Erythroblast (primary cell): ENCODE results near the gene PLEKHM3.
A peak's percentile ranks its signal among the peaks of the same experiment; 100 is the strongest.

Experiments
- DNase-seq, 2 experiments: peaks; one replicate each; lab custom pipeline; 2025; lab: John Stamatoyannopoulos, UW
- GATA1 ChIP-seq: IDR thresholded peaks from 2 replicates; pipeline ENCODE4 v1.6.1; 2011; ENCODE audit warnings: low read depth, mild to moderate bottlenecking, control low read depth, low read length, moderate library complexity
- POLR2A ChIP-seq: IDR thresholded peaks from 2 replicates; pipeline ENCODE4 v1.6.1; 2011; ENCODE audit warnings: mild to moderate bottlenecking, low read length

The PLEKHM3 gene

DNA sequence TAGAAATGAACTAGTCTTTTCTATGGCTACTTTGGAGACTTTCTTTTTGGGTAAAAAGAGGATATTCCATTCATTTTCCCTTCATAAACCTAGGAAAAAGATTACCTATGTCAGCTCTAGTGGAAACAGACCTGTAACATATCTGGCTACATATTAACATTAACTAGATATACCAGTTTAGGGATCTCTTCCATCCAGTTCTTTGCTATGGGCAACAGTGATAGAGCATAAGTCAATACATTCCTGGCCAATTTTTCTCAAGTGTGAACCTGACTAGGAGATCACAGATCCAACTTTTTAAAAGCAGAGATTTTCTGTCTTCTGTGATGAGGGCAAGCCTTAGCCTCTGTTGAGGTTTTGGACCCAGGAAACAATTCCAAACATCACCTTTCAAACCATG is 34.5 kb downstream of the PLEKHM3 start:
- TF ChIP-seq GATA1 (no peak), POLR2A (no peak)
- DNase-seq: no peak

DNA sequence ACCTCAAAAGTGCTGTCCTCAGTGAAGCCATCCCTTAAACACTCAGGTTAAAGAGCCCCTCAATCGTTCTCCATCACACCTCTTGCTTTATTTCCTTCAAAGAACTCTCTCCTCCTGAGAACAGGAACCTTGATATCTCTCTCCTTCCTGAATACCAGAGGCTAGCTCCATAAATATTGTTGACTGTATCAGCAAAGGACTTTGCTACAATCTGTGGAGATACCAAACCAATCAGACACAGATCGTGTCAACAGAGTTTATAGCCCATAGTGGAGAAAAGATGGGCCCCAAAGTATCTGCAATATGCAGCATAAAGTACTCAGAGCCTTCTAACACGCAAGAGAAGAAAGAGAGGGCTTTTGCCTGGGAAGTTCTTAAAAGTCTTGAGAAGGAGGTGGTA is 36.4 kb downstream of the PLEKHM3 start:
- TF ChIP-seq GATA1 (no peak), POLR2A (no peak)
- DNase-seq: no peak

DNA sequence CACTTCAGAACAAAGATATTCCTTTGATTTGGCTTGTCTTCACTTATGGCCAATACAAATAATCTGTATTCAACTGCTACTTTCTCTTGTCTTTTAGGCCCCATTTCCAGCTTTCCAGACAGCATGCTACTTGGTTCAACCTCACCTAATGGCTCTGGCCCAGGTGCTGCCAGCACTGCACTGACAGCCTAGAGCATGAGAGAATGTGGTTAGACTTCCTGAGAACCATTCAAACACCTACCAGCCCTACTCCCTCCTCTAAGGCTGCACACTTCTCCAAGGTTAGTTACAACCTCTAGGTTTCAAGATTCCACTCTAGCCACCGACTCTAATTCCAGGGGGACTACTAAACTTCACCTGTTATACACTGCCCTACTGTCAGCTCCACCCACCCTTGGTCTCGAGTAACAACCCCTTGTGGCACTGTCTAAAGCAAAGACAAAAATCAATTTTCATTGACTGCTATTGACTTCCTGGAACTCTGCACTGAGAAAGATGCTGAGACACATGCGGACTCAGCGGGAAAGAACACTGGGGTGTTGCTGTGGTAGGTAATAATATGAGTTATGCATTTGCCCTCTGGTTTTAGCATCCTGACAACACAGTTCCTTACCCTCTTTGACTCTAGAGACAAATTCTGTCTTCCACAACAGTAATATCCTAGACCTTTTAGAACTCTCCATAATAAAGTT is 38.2 kb downstream of the PLEKHM3 start:
- no peak for DNase-seq
- TF ChIP-seq POLR2A: no peak
- TF ChIP-seq GATA1: no peak

DNA sequence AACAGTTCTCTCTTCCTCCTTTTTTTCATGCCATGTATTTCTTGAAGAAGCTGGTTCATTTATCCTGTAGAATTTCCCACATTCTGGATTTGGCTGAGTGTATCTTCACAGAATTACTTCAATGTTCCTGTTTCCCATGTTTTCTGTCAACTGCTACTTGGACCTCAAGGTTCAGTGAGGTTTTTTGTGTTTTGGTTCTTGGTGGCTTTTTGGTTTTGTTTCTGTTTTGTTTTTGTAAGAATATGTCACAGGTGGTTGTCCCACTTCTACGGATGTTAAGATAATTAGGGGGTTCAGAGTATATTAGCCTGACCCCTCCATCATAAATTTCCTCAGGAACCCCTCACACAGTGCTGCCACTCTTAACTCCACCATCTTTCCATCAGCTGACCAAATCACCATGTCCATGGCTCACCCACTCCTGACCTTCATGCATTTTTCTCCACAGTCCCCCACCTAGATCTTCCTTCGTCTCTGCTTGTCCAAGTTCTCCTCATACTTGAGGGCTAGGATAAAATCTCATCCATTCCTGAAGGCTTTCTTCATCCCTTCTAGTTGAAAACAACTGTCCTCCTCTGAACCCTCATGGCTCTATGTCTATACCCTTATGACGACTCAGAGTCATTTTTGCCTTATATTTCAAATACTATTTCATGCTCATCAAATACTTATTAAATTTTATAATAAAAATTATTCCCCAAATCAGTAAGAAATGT is 40.4 kb downstream of the PLEKHM3 start:
- no peak for DNase-seq
- no peak for TF ChIP-seq POLR2A
- TF ChIP-seq GATA1: no peak

DNA sequence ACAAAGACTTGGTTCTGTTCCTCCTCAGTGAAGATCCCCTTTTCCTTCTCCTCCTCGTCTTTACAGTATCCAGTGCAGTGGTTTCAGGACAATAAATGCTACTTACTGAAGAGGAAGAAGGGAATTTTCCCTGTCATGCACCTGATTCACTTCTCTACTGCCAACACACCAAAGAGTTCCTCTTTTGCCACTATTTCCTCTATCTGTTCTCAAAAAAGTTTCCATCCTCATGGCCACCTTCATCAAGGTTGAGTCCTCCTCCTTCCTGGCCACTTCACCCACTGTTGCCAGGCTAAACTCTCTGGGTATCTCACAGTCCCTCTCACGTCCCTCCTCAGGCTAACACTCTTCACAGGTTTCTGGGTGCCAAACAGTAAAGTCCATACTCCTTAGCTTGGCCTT is 41.7 kb downstream of the PLEKHM3 start:
- TF ChIP-seq POLR2A (no peak), GATA1 (no peak)

DNA sequence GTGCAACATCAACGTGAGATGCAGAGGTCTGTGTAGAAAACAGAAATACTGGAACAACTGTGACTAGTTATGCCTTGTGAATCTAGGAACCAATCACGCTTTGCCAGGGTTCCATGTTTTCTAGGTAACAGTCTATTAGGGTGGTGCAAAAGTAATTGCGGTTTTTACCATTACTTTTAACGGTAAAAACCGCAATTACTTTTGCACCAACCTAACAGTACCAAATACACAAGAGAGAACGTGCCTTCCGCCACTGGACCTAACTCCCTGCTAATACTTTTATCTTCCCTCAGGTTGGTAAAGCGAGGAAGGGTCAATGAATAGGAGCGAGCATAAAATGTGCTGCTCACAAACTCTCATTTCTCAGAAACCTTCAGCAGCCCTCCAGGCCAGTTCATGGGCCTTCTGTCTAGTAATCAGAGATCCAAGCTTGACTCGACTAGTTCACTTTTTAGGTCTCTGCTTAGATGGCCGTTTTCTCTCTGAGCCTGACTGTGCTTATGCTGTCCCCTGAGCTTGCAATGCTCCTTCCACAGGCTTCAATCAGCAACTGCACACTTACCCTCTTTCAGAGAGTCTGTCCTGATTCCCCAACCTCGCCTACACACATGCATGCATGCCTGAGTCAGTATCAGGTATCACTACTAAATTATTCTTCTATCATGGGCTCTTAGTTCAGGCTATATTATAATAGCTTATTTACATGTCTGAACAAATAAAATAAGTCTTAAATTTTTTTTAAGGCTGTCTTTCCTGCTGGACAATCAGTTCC is 47.0 kb downstream of the PLEKHM3 start:
- TF ChIP-seq POLR2A (no peak), GATA1 (no peak)
- no peak for DNase-seq

More for the DNA sequence above, 41.7 kb downstream of the PLEKHM3 start:
- DNase-seq: no peak

DNA sequence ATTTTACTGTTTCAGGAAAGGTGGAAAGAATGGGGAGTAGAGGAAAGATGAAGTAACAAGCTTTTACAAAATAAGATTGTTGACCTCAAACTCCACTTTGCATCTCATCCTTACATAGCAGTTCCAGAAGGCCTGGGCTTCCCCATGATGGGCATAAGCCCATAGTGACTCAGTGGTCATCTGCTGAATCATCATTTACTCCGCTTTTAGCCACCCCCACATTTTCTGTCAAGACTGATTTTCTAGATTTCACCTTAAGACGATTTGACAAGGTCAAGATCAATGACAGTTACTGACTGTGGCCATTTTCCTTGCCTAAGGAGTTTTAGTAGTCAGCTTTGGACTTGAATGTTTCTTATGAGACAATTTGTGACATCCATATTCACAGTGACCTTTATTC is 49.4 kb downstream of the PLEKHM3 start:
- TF ChIP-seq GATA1 (no peak), POLR2A (no peak)
- peak in 1 of 2 experiments; percentile 18 for DNase-seq

DNA sequence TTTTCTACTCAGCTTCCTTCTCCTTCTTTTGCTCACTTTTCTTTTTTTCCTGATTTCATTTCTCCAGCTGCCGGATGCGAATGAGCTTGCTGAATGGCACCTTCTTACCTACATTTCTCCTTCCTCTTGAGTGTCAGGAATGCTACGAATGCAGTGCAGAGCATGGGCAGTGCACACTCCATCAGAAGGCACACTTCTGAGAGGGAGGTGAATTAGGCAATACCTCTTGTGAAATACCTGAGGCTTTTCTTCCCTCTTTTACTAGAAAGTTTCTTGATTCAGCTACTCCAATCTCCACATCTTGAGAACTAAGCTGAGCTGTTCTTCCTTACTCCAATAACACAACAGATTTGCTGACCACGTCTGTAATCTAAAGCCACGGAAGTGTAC is 51.1 kb downstream of the PLEKHM3 start:
- DNase-seq: no peak
- no peak for TF ChIP-seq POLR2A
- TF ChIP-seq GATA1: no peak

DNA sequence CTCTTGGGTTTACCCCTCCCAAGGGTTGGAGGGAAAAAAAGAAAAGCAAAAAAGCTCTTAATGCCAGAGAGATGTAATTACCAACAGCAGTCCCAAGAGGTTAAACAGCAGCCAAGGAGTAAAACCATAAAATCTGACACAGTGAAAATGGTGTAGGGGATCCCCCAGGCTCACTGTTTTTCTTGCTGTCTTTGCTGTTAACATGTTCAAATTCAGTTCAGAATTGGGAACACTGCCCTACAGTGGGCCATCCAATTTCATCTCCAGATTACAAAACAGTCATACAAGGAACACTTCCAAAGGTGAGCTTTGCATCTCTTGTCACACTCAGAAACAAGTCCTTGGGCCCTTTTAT is 54.5 kb downstream of the PLEKHM3 start:
- TF ChIP-seq POLR2A: no peak
- TF ChIP-seq GATA1: no peak
- no peak for DNase-seq

DNA sequence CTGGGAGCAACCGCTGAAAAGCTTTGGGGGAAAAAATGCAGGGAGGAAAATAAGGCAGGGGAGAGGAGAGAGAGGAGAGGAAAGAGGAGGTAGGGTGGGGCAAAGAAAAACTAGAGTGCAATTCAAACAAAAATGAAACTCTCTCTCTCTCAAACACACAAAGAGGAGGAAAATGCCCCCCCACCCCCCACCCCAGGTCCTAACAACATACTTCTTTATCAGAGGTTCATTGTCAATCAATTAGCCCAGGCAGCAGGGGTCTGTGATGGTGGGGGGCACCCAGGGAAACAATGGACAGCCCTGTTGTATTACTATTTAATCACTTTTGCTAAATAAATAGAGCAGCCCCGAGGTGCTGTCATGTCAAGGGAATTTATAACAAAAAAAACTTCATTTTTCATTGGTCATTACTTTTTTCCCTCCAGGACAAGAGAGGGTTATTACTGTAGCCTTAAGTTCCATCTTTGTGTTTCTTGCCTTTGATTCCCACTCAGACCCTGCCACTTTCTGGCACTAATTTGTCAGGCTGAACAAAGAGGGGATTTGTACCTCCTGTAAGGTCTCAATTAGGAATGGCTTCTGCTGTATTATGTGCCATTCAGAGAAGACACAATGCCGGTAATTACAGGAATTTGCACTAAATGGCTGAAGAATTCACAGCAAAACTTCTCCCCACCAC is 55.0 kb downstream of the PLEKHM3 start:
- TF ChIP-seq GATA1 (no peak), POLR2A (no peak)
- DNase-seq: no peak

DNA sequence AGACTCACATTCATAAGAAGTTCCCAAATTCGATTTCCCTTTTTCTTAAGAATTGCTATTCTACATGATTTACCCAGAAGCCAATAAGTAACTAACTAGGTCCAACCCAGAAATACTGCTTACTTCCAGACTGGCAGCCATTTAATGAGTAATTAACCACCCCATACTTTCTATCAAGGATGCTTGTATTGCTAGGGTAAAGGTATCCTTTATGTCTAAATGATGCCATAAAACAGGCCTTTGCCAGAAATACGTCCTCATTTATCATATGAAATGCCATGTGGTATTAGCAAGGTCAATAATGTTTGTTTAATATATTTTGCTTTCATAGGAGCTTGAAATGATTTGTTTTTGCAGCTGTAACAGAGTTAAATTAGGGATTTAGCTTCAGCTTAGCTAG is 56.1 kb downstream of the PLEKHM3 start:
- no peak for TF ChIP-seq POLR2A
- no peak for TF ChIP-seq GATA1
- no peak for DNase-seq

DNA sequence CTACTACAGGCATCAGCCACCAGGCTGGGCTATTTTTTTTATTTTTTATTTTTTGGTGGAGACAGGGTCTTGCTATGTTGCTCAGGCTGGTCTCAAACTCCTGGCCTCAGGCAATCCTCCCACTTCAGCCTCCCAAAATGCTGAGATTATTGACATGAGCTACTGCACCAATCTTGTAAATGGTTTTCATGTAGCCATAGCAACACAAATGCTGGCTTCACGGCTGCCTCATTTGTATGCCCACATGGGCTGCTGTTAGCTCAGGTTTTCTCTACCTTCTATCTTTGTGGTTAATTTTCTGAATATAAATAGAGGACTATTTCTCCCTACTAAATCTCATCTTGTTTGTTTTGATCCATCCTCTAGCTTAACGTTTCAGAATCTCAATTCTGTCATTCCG is 58.2 kb downstream of the PLEKHM3 start:
- no peak for TF ChIP-seq POLR2A
- no peak for TF ChIP-seq GATA1
- no peak for DNase-seq

DNA sequence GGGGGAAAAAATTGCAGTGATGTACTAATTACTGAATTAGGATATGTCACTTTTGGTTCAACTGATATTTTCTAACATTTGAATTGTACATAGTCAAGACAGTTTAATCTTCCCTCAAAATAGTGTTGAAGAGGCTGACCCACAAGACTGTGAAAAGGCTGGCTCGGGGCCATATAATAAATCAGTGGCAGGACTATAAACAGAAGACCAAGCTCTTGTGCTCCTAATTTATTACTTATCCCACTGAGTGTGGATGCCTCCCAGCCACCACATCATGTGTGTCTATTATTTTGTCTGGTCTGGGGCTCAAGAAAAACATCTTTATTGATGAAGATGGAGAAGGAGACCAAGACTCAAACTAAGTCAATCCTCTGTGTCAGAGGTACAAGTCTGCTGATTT is 64.4 kb downstream of the PLEKHM3 start:
- TF ChIP-seq GATA1 (no peak), POLR2A (no peak)
- DNase-seq: no peak

DNA sequence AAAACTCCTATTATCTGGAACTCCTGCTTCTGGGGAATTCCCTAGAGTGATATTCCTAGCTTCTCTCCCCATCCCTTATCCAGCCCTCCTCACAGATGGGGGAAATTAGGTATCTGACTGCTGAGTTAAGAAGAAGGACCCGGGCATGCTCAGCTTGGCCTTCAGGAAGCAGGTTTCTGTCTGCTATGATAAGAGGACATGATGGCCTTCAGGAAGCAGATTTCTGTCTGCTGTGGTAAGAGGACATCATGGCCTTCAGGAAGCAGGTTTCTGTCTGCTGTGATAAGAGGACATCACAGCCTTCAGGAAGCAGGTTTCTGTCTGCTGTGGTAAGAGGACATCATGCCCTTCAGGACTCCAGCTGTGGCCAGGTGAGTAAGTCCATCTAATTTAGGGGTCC is 65.2 kb downstream of the PLEKHM3 start:
- peak in 1 of 2 experiments; percentile 23 for DNase-seq

More for the DNA sequence above, 65.2 kb downstream of the PLEKHM3 start:
- TF ChIP-seq POLR2A (no peak), GATA1 (no peak)
